K562 (cell line): ENCODE measurements around the gene ADM5. TPM values are rescaled to one million over a fixed set of nuclear protein-coding genes. Genes with fewer than 3 reads are reported as not detected.

Source experiments
- FOXJ2 ChIP-seq: fragments of 200-800 bp; sonication (Bioruptor generic); IDR thresholded peaks from 2 replicates; pipeline ENCODE4 v1.6.1; 2016; ENCODE audit warnings: missing genetic modification characterization, missing compliant biosample characterization
- HDAC1 ChIP-seq, 2 experiments: fragments of 450-650 bp; IDR thresholded peaks; 2 replicates each; pipeline ENCODE4 v1.6.1; 2016 to 2017; ENCODE audit warnings: inconsistent platforms in 1 of 2, mild to moderate bottlenecking in 1 of 2, moderate library complexity in 1 of 2
- HMGN3 ChIP-seq: IDR thresholded peaks from 2 replicates; pipeline ENCODE4 v1.6.1; 2011; ENCODE audit warnings: borderline replicate concordance, low read depth, mild to moderate bottlenecking, mixed read lengths, low read length; ENCODE audit not compliant: insufficient read length; ENCODE audit errors: extremely low read depth
- KDM1A ChIP-seq, 2 experiments: fragments of 450-650 bp; IDR thresholded peaks; 2 replicates each; pipeline ENCODE4 v1.6.1; 2016; ENCODE audit warnings: mild to moderate bottlenecking in 2 of 2
- KLF16 ChIP-seq: IDR thresholded peaks from 2 replicates; pipeline ENCODE4 v1.6.1; 2016; ENCODE audit warnings: antibody characterized with exemption
- NR2F6 ChIP-seq: fragments of 450-650 bp; formaldehyde crosslinking; IDR thresholded peaks from 2 replicates; pipeline ENCODE4 v1.4.0; 2020; ENCODE audit warnings: mild to moderate bottlenecking
- POLR2G ChIP-seq: fragments of 200-400 bp; formaldehyde crosslinking; IDR thresholded peaks from 2 replicates; pipeline ENCODE4 v1.6.1; 2017; ENCODE audit warnings: low read depth, mild to moderate bottlenecking, antibody characterized with exemption, low read length, moderate library complexity
- TOE1 ChIP-seq, 2 experiments: fragments of 450-650 bp in 1 of 2; sonication (generic) in 1 of 2; formaldehyde crosslinking in 1 of 2; IDR thresholded peaks; 2 replicates each; pipeline versions ENCODE4 v1.7.1 to v1.8.0; 2016 to 2022; ENCODE audit warnings: borderline replicate concordance in 2 of 2, mild to moderate bottlenecking in 2 of 2, antibody characterized with exemption in 1 of 2, inconsistent platforms in 1 of 2, low read depth in 1 of 2, missing genetic modification reagents in 1 of 2, moderate library complexity in 1 of 2
- ZNF75A ChIP-seq: fragments of 450-650 bp; formaldehyde crosslinking; IDR thresholded peaks from 2 replicates; pipeline ENCODE4 v1.4.0; 2020; ENCODE audit warnings: mild to moderate bottlenecking
- polyA plus RNA-seq, 8 experiments: library from polyadenylated mRNA; depleted of rRNA in 4 of 8; stranded (reverse) in 5 of 8; unstranded in 3 of 8; fragments of >200 nt; fragmentation: Nextera tagmentation in 2 of 8; fragmentation: Illumina TruSeq in 1 of 8; extraction: Ambion mirVana in 2 of 8; extraction: Trizol in 1 of 8; gene quantifications; 2 replicates each; pipeline versions ENCODE4 v1.2.1 to v1.2.3, GENCODE V29; 2011 to 2014; ENCODE audit warnings: inconsistent platforms in 1 of 8, missing spikeins in 1 of 8
- total RNA-seq, 7 experiments: library from RNA; depleted of rRNA in 6 of 7; stranded (reverse); fragments of >200 nt in 6 of 7; fragmentation: Illumina TruSeq in 2 of 7; extraction: Trizol in 2 of 7; gene quantifications; 2 replicates each; pipeline versions ENCODE4 v1.2.1 to v1.2.3, GENCODE V29; 2011 to 2021; ENCODE audit warnings: low replicate concordance in 1 of 7
- TF ChIP-seq, protein P1 (sequence below): fragments of 450-650 bp; IDR thresholded peaks from 2 replicates; pipeline ENCODE4 v1.6.1; 2018; ENCODE audit warnings: mild to moderate bottlenecking, low read depth; ENCODE audit not compliant: partially characterized antibody
- TF ChIP-seq, protein P2 (sequence below): fragments of 450-650 bp; IDR thresholded peaks from 2 replicates; pipeline ENCODE4 v1.6.1; 2017; ENCODE audit warnings: antibody characterized with exemption, mild to moderate bottlenecking
- TF ChIP-seq, protein P3 (sequence below): fragments of 450-650 bp; IDR thresholded peaks from 2 replicates; pipeline ENCODE4 v1.7.1; 2018; ENCODE audit warnings: mild to moderate bottlenecking, low read depth; ENCODE audit not compliant: partially characterized antibody
- TF ChIP-seq, protein P4 (sequence below): fragments of 250-450 bp; sonication (Bioruptor Pico); IDR thresholded peaks from 2 replicates; pipeline ENCODE4 v1.8.0; 2021; ENCODE audit warnings: moderate library complexity, mild to moderate bottlenecking, inconsistent platforms

Gene ADM5
- total and polyA plus RNA-seq, 9 of the 15 experiments (the other 6 are each of a cell fraction or from before 2014, with no cell fraction given), result 0.13 to 8.4 (median 2.0) TPM; not detected in 1

DNA sequence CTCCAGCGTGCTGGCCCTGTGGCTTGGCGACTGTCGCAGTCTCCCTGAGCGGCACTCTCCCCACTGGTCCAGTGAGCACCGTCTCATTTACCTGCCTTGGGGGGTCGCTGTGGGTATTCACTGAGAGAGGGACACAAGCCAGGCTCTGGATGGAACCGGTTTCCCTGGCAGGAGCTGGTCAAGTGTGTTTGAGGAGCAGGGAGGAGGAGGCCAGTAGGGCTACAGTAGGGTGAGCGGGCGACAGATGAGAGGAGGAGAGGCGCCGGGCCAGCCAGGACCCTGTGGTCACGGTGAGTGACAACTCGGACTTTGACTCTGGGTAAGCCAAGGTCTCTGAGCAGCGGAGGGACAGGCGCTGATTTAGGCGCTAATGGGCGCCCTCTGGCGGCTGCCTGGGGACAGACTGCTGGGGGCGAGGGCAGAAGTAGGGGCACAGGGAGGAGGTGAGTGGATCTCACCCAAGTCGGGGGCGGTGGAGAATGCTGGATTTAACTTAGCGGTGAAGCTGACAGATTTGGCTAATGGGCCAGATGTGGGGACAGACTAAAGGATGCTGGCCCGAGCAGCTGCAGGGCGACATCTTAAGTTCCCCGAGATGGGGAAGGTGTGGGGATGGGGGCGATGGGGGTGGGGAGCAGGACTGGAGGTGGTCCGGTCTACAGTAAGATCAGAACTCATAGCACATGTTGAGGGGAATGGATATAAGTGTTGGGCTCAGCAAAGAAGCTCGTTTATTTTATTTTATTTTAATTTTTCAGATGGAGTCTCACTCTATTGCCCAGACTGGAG lies 17.1 kb upstream of the ADM5 start (continued):
- no peak for TF ChIP-seq NR2F6 (CRISPR knock-in tag)
- TF ChIP-seq HDAC1 (IDR thresholded peaks at IDR 0.05), result peak in 1 of 2 experiments; percentile 58; a peak in 1 of 4 replicates
- TF ChIP-seq FOXJ2, result no peak
- TF ChIP-seq, protein P1, sequence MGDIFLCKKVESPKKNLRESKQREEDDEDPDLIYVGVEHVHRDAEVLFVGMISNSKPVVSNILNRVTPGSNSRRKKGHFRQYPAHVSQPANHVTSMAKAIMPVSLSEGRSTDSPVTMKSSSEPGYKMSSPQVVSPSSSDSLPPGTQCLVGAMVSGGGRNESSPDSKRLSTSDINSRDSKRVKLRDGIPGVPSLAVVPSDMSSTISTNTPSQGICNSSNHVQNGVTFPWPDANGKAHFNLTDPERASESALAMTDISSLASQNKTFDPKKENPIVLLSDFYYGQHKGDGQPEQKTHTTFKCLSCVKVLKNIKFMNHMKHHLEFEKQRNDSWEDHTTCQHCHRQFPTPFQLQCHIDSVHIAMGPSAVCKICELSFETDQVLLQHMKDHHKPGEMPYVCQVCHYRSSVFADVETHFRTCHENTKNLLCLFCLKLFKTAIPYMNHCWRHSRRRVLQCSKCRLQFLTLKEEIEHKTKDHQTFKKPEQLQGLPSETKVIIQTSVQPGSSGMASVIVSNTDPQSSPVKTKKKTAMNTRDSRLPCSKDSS, result no peak
- TF ChIP-seq POLR2G, result 0 out of 2 replicates have a peak, but pooled peaks have one; percentile 61
- TF ChIP-seq, protein P2, sequence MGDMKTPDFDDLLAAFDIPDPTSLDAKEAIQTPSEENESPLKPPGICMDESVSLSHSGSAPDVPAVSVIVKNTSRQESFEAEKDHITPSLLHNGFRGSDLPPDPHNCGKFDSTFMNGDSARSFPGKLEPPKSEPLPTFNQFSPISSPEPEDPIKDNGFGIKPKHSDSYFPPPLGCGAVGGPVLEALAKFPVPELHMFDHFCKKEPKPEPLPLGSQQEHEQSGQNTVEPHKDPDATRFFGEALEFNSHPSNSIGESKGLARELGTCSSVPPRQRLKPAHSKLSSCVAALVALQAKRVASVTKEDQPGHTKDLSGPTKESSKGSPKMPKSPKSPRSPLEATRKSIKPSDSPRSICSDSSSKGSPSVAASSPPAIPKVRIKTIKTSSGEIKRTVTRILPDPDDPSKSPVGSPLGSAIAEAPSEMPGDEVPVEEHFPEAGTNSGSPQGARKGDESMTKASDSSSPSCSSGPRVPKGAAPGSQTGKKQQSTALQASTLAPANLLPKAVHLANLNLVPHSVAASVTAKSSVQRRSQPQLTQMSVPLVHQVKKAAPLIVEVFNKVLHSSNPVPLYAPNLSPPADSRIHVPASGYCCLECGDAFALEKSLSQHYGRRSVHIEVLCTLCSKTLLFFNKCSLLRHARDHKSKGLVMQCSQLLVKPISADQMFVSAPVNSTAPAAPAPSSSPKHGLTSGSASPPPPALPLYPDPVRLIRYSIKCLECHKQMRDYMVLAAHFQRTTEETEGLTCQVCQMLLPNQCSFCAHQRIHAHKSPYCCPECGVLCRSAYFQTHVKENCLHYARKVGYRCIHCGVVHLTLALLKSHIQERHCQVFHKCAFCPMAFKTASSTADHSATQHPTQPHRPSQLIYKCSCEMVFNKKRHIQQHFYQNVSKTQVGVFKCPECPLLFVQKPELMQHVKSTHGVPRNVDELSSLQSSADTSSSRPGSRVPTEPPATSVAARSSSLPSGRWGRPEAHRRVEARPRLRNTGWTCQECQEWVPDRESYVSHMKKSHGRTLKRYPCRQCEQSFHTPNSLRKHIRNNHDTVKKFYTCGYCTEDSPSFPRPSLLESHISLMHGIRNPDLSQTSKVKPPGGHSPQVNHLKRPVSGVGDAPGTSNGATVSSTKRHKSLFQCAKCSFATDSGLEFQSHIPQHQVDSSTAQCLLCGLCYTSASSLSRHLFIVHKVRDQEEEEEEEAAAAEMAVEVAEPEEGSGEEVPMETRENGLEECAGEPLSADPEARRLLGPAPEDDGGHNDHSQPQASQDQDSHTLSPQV, result 0 out of 2 replicates have a peak, but pooled peaks have one; percentile 71
- TF ChIP-seq KDM1A (IDR thresholded peaks at IDR 0.05), result peak in 1 of 2 experiments; percentile 46; a peak in 1 of 4 replicates
- TF ChIP-seq, protein P3, sequence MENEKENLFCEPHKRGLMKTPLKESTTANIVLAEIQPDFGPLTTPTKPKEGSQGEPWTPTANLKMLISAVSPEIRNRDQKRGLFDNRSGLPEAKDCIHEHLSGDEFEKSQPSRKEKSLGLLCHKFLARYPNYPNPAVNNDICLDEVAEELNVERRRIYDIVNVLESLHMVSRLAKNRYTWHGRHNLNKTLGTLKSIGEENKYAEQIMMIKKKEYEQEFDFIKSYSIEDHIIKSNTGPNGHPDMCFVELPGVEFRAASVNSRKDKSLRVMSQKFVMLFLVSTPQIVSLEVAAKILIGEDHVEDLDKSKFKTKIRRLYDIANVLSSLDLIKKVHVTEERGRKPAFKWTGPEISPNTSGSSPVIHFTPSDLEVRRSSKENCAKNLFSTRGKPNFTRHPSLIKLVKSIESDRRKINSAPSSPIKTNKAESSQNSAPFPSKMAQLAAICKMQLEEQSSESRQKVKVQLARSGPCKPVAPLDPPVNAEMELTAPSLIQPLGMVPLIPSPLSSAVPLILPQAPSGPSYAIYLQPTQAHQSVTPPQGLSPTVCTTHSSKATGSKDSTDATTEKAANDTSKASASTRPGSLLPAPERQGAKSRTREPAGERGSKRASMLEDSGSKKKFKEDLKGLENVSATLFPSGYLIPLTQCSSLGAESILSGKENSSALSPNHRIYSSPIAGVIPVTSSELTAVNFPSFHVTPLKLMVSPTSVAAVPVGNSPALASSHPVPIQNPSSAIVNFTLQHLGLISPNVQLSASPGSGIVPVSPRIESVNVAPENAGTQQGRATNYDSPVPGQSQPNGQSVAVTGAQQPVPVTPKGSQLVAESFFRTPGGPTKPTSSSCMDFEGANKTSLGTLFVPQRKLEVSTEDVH, result peak; percentile 67
- TF ChIP-seq, protein P4, sequence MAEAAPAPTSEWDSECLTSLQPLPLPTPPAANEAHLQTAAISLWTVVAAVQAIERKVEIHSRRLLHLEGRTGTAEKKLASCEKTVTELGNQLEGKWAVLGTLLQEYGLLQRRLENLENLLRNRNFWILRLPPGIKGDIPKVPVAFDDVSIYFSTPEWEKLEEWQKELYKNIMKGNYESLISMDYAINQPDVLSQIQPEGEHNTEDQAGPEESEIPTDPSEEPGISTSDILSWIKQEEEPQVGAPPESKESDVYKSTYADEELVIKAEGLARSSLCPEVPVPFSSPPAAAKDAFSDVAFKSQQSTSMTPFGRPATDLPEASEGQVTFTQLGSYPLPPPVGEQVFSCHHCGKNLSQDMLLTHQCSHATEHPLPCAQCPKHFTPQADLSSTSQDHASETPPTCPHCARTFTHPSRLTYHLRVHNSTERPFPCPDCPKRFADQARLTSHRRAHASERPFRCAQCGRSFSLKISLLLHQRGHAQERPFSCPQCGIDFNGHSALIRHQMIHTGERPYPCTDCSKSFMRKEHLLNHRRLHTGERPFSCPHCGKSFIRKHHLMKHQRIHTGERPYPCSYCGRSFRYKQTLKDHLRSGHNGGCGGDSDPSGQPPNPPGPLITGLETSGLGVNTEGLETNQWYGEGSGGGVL (CRISPR knock-in tag), result no peak
- no peak for TF ChIP-seq ZNF75A (CRISPR knock-in tag)
- peak; percentile 37 for TF ChIP-seq HMGN3
- TF ChIP-seq KLF16, result peak; percentile 43
- TF ChIP-seq TOE1 (IDR thresholded peaks at IDR 0.05; ENCODE audit: borderline replicate concordance), result peak; percentile 34; the same call in 1 of the 2 replicates
- no peak for TF ChIP-seq TOE1 (CRISPR knock-in tag; IDR thresholded peaks at IDR 0.05; ENCODE audit: borderline replicate concordance, low read depth)
